HG02981 (cell line): Measurements from ENCODE around the gene FAM83E.
"Not testable (repeated sequence)": the region's sequence is repeated elsewhere in the genome, so short reads cannot be mapped to it uniquely, and the experiment has no call there.

ENCODE experiments used
- ATAC-seq: cut with Tn5 transposase; IDR thresholded peaks from one replicate; pipeline ENCODE4 v1.9.1; 2021; ENCODE audit warnings: mild to moderate bottlenecking, moderate library complexity; ENCODE audit not compliant: unreplicated experiment

The FAM83E gene

GRCh38 chr19:48578891-48579290 lies 36.0 kb downstream of the FAM83E start:
- ATAC-seq: no peak

DNA sequence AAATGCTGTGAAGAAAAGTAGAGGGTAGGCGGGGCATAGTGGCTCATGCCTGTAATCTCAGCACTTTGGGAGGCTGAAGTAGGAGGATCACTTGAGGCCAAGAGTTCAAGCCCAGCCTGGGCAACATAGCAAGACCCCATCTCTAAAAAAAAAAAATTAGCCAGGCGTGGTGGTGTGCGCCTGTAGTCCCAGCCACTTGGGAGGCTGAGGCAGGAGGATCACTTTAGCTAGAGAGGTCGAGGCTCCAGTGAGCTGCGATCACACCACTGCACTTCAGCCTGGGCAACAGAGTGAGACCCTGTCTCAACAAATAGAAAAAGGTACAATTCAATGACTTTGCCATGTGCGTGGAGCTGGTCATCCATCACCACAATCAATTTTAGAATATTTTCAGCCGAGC lies 37.0 kb downstream of the FAM83E start:
- not testable (repeated sequence) for ATAC-seq

- ATAC-seq: no peak
Measured at GRCh38 chr19:48575931-48576622, 38.8 kb downstream of the FAM83E start.

DNA sequence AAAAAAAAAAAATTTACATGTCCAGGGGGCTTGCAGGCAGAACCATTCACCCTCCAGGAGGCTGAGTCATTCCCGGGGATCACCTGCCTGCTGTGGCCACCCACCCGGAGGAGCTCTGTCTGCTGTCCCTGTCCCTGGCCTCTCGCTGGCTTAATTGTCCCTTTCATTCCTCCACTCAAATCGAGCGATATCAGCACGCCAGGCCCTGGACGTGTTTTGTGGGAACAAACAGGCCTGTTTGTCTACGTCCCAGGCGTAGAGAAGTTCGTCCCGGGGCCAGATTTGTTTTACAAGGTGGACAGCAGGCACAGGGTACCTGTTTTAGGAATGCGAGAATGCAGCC lies 41.7 kb downstream of the FAM83E start:
- no peak for ATAC-seq

GRCh38 chr19:48571378-48572162 lies 43.3 kb downstream of the FAM83E start:
- no peak for ATAC-seq

DNA sequence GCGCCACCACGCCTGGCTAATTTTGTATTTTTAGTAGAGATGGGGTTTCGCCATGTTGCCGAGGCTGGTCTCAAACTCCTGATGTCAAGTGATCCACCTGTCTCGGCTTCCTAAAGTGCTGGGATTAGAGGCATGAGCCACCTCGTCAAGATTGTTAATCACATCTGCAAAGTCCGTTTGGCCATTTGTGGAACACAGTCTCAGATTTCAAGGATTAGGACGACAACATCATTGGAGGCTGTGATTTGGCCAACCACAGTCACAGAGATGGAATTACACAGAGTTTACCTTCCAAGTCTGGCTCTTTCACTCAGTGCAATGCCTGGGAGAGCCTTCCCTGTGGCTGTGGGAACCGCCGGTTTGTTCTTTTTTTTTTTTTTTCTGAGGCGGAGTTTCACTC lies 45.1 kb downstream of the FAM83E start:
- no peak for ATAC-seq

GRCh38 chr19:48568345-48568886 lies 46.5 kb downstream of the FAM83E start:
- ATAC-seq: no peak

GRCh38 chr19:48565090-48565489 lies 49.8 kb downstream of the FAM83E start:
- ATAC-seq: no peak
